ENCODE results near the gene CUL3.

CUL3 gene

GRCh38 chr2:224421065-224421464 lies 164.1 kb downstream of the CUL3 start:
- no peak for DNase-seq (ENCODE audit: low read depth)
